ENCODE measurements around the gene MICAL2.

Gene MICAL2

GRCh38 chr11:12114193-12115033 is 4.0 kb downstream of the MICAL2 start:
- in situ Hi-C loops (cut with MboI; ENCODE audit: low sequenced_read_pairs), result no loop called here

DNA sequence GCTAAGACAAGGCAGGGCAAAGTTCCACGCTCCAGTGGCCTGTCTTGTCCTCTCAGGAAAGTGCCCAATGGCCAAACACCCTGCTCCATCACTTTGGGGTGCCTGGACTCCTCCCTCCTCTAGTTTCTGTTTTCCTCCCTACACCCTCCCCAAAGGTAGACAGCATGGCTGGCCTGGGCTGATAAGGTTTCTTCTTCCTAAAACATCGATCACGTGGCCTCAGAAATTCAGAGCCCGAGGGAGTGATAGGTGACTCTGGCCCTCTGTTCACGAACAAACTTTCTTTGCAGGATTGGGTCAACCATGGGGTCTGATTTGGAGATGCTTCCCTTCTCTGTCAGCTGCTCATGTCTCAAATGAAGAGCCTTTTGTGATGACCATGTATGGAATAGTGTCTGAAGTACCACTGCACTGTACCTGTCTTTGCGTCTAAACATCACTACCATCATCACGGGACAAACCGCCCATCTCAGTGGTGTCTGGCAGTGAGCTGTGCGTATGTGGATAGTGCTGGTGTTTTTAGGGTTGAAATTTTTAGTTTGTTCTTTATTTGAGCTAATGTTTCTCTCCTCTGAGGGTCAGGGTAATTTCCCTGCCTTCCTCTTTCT is 6.1 kb downstream of the MICAL2 start:
- in situ Hi-C loops (cut with MboI; ENCODE audit: low sequenced_read_pairs), result no loop called here

DNA sequence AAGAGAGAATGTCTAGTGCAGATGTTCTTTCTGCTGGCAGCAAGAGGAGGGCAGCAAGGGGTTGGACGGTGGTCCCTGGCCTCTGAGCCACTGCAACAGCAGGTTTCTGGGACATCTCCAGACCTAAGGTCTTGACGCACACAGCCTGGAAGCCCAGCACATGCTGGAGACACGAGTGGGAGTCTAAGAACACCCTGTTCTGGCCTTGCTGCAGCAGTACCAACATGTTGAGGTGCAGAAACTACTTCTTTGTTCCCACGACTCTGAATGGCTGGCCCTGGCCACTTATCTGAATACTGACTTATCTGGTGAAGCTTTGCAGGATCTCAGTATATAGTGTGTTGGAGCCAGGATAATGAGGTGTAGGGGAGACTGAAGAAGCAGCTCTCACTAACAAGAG is 6.8 kb downstream of the MICAL2 start:
- in situ Hi-C loops (cut with MboI; ENCODE audit: low sequenced_read_pairs), result no loop called here

GRCh38 chr11:12117611-12118010 is 7.2 kb downstream of the MICAL2 start:
- in situ Hi-C loops (cut with MboI; ENCODE audit: low sequenced_read_pairs), result no loop called here

GRCh38 chr11:12118949-12119348 is 8.6 kb downstream of the MICAL2 start:
- in situ Hi-C loops (cut with MboI; ENCODE audit: low sequenced_read_pairs), result no loop called here

GRCh38 chr11:12119502-12119901 is 9.1 kb downstream of the MICAL2 start:
- in situ Hi-C loops (cut with MboI; ENCODE audit: low sequenced_read_pairs), result no loop called here

DNA sequence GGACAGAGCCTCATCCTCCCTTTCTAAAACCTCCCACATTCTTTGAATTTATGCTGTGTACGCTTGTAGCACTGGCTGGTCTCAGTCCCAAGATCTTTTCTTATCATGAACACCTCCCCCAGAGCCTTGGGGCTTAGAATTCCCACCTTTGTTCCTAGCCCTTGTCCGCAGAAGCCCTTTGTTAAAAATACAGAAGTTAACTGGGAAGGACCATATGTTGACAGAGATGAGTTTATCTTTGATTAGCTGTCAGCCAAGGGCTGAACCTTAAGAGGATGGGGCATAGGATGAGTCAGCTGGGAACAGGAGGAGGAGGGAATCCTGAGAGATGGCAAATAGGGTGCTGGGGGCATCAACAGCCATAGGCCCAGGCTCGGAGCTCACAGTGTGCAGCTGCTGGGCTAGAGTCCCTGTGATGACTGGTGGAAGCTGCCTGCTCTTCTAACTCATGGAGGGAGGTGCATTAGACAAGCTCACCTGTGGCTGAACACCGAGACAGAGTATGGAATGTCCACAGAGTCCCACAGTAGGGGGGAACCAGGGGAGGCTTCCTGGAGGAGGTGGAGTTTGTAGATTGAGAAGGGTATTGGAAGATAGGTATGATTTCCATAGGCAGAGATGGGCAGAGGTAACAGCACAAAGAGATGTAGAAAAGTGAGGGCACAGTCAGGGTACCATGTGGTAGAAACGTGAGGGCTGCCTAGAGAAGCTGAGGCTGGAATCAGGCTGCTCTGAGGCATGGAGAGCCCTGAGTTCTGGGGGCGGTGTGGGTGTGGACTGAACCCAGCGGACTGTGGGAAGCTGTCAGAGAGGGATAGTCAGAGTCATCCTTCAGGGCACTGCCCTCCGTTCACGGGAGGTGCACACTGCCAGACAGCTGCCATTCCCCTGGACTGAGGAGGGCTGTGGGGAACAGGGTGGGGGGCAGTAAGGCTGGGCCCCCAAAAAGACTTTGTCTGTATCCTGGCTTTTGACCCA is 9.9 kb downstream of the MICAL2 start:
- in situ Hi-C loops (cut with MboI; ENCODE audit: low sequenced_read_pairs), result no loop called here

DNA sequence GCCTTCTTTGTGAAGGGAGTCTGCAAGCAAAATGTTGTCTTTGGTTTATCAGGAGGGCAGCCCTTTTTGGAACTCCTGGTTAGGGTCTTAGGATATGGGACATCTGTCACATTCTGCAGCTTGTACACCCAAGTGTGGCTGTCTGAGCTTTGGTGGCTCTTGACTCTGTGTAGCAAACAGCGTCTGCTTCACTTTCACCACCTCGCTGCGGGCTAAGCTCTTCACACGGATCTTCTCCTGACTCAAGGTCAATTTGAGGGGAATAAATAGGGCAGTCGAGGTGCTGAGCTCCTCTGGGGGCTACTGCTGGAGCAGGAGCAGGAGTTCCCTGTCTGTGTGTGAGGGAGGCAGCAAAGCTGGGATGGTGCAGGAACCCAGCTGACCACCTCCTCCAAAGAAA is 10.6 kb downstream of the MICAL2 start:
- in situ Hi-C loops (cut with MboI; ENCODE audit: low sequenced_read_pairs), result no loop called here

DNA sequence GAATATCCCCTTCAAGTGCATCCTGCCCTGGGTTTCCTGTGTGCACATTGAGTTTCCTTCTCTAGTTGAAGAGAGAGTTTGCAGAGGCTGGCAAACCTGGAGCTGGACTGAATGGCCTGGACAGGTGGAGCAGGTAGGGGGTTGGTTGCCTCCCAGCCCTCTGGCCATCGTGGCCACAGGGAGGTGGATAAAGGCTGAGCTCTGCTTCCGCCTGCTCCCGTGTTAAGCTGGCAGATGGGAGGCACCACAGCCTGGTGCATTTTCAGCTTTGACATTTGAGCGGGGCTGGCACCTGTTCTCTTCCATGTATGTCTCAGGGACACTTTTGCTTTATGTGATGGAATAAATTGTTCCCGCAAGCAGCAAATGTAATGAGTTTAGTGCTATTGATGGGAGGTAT is 11.1 kb downstream of the MICAL2 start:
- in situ Hi-C loops (cut with MboI; ENCODE audit: low sequenced_read_pairs), result no loop called here

GRCh38 chr11:12122083-12122482 is 11.7 kb downstream of the MICAL2 start:
- in situ Hi-C loops (cut with MboI; ENCODE audit: low sequenced_read_pairs), result no loop called here

DNA sequence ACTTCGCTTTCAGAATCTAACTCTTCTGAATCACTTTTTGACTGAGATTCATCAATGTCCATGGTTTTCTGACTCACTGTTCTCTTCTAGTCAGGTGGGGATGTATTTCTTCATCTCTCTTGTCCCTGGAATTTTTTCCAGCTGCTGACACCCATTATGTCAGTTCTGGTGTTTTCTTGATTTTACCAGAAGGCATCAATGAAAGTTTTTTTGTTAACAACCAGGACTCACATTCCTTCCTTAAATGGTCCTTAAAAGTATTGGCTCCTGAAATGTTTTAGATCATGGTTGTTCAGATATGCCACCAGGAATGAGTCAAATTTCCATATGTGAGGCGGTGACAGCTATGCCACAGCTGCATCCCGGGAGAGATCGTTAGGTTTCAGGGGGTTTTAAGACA is 12.9 kb downstream of the MICAL2 start:
- in situ Hi-C loops (cut with MboI; ENCODE audit: low sequenced_read_pairs), result no loop called here

DNA sequence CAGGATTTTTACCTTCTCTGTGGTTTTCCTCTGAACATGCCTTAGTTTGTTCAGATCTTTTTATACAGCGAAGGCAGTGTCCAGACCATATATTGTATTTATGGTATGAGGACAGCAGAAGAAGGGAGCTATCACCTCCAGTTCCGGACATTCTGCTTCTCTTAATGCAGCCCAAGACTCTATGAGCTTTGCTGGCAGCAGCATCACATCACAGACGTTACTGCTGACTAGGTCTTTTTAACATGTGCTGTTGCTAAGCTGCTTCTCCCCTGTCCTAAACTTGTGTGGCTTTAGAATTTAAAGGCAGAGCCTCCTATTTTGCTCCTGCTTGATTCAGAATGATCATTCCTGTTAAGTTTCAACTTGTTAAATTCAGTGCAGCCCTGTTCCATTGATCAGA is 13.4 kb downstream of the MICAL2 start:
- in situ Hi-C loops (cut with MboI; ENCODE audit: low sequenced_read_pairs), result no loop called here

- in situ Hi-C loops (cut with MboI; ENCODE audit: low sequenced_read_pairs), result no loop called here
Observed at GRCh38 chr11:12124306-12124705, 13.9 kb downstream of the MICAL2 start.

DNA sequence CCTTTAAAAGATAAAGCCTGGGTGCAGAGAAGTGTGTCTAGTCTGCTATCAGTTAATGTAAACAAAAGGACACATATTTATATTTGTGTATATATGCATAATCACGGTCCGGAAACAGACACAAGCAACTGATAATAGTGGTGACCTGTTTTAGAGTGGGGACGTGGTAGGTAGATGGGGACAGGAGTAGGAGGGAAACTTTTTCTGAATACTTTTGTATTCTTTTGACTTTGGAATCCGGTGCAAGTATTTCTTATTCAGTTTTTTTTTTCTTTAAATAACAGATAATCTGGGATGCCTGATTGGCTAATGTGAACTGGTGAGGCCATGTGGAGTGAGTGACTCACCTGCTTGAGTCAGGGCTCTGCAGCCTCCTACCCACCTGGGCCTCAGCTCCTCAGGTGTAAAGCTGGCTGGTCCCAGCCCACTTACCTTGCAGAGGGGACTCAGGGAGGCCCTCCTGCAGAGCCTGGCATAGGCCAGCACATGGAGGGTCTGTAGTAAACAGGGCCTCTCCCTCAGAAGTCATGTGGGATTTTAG is 15.3 kb downstream of the MICAL2 start:
- in situ Hi-C loops (cut with MboI; ENCODE audit: low sequenced_read_pairs), result no loop called here

DNA sequence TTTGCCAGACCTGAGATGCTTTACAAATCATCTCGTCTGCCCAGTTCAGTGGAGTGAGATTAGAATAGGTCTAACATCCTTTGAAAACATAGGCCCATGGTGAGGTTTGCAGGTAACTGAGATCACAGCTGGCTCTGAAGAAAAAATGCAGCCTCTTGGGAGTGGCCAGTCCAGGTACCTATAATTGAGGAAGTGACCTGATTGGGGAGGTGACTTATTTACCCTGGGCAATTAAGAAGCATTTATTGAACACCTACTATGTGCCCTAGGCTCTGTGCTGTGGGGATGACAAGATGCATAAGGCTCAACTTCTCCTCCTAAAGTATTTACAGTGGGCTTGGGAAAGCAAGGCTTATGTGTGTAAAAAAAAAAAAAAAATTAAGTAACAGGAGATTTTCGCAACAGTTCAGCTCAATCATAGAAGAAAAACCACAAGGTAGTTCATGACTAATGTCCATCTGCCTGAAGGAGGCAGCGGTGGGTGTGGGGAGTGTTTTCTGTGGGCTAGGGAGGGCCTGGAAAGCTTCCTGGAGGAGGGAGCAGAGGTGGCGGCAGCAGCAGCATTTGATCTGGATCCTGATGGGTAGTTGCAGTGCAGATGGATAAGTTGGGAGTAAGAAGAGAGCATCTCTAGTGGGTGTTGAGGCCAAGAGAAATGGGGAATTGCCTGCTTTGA is 16.1 kb downstream of the MICAL2 start:
- in situ Hi-C loops (cut with MboI; ENCODE audit: low sequenced_read_pairs), result no loop called here

GRCh38 chr11:12127206-12127898 is 17.0 kb downstream of the MICAL2 start:
- in situ Hi-C loops (cut with MboI; ENCODE audit: low sequenced_read_pairs), result no loop called here

DNA sequence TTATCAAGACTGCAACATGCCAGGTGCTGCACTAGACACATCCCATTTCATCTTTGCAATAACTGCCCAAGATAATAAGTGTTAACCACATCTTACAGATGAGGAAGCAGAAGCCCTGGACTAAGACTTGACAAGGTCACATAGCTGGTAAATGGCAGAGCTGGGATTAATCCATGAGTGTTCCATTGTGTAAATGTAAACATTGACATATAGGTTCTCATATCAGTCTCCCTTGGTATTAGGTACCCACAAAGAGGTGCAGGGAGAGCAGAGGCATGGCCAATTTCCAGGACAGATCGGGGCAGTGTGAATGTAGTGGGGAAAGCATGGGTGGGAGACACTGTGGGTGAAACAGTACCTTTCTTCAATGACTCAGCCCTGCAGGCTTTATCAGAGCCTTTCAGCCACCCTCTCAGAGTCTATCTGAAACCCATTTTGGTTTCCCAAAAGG is 17.9 kb downstream of the MICAL2 start:
- in situ Hi-C loops (cut with MboI; ENCODE audit: low sequenced_read_pairs), result no loop called here

DNA sequence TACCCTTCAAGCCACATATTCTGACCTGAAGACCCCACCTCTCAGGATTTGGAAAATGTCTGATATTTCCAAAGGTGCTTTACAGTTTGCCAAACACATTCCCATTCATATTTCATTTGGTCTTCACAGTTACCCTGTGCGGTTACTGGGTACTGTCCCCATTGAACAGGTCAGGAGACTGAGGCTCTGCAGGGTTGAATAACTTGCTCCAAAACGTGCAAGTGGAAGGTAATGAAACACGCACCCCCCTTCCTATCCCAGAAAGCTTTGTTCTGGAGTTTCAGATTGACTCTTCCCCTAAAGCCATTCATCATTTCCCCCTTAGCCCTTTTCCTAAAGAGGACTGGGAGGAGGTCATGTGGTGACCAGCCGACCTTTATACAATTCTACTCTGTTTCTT is 18.8 kb downstream of the MICAL2 start:
- in situ Hi-C loops (cut with MboI; ENCODE audit: low sequenced_read_pairs), result no loop called here

GRCh38 chr11:12130180-12130980 is 20.0 kb downstream of the MICAL2 start:
- in situ Hi-C loops (cut with MboI; ENCODE audit: low sequenced_read_pairs), result no loop called here

All from hTERT RPE-1 (cell line).